T-helper 2 cell (primary cell): ENCODE results near the gene LRRC45.
"Not testable (repeated sequence)": the region's sequence is repeated elsewhere in the genome, so short reads cannot be mapped to it uniquely, and the experiment has no call there.

Experiments used
- DNase-seq, 5 experiments: peaks; one replicate each; pipeline versions ENCODE4 v3.0.0 to v3.0.0-alpha.2; 2012 to 2022

The LRRC45 gene

GRCh38 chr17:82036634-82037091, 13.6 kb downstream of the LRRC45 start:
- DNase-seq, result no peak

DNA sequence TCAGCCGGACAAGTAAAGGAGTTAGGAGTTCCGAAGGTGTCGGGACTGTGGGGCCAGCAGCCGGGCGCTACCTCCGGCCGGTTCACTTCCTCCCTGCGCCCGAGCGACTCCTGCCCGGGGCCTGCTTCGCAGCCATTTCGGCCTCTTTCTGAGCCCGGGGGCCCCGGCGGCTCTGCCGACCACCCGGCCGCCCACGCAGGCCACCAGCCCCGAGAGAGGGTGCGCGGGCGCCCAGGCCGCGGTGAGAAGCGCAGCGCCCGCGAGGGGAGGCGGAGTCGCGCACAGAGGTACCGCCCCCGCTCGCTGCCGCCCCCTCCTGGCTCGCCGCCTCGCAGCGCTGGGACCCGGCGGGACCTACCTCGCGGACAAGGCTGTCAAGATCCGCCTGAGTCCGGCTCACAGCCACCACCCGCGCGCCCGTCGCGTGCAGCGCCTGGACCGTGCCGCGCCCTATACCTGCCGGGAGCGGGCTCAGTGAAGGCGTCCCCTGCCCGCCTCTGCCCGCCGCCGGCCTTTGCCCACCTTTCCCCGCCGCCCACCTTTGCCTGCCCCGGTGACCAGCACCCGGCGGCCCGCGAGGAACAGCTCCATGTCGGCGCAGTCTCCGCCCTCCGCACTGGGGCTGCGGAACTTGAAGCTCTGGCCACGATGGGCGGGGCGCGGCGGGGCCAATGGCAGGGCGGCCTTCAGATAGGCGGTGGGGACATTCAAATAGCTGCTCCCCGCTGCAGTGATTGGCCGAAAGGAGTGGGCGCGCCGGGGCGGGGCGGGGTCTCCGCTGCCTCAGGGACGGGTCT, 14.2 kb downstream of the LRRC45 start, which contains the start of gene DCXR:
Gene DCXR, minus strand, starts transcription at position 606 of the 797 bp plus-strand sequence. Its CDS starts 15 bp downstream, at position 591.
- peak; percentile 91 to 98 (median 92) for DNase-seq

DNA sequence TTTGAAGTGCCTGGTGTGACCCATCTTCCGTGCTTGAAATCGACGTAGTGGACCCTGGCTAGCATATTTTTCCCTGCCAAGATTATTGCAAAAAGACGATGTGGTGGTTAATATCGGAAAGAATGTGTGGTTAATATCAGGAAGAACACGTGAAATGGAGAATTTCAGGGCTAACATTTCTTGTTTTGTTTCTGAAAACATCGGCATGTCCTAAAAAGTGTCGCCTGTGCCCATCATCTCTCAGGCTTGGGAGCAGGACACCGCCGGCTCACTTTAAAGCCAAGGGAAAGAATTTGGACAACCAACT, 14.7 kb downstream of the LRRC45 start:
- no peak for DNase-seq

GRCh38 chr17:82038796-82039409, 15.8 kb downstream of the LRRC45 start:
- DNase-seq, result not testable (repeated sequence)

GRCh38 chr17:82039695-82040299, 16.7 kb downstream of the LRRC45 start:
- no peak for DNase-seq

DNA sequence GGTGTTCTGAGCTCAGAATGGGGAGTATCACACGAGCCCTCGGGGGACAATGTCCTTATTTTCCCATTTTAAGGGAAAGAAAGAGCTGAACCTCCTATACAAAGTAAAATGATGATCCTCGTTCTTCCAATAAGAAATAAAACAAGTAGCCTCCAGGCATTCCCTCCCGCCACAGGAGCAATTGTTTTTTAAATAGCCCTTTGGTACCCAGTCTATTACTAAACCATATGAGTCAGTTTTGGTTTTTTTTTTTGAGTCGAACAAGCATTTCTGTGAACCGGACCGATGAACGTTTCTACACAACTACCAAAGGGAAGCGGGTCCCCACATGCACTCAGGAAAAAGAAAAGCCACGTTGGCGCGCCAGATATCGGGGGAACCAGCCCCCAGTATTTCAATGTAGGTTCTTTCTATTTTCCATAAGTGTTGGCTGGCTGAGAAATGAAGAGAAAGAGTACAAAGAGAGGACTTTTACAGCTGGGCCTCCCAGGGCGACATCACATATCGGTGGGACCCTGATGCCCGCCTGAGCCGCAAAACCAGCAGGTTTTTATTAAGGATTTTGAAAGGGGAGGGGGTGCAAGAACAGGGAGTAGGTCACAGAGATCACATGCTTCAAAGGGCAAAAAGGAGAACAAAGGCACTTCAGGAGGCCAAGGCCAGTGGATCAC, 18.2 kb downstream of the LRRC45 start:
- DNase-seq, result no peak

GRCh38 chr17:82042649-82043048, 19.5 kb downstream of the LRRC45 start:
- DNase-seq, result no peak

GRCh38 chr17:82043507-82043906, 20.4 kb downstream of the LRRC45 start:
- DNase-seq, result no peak

DNA sequence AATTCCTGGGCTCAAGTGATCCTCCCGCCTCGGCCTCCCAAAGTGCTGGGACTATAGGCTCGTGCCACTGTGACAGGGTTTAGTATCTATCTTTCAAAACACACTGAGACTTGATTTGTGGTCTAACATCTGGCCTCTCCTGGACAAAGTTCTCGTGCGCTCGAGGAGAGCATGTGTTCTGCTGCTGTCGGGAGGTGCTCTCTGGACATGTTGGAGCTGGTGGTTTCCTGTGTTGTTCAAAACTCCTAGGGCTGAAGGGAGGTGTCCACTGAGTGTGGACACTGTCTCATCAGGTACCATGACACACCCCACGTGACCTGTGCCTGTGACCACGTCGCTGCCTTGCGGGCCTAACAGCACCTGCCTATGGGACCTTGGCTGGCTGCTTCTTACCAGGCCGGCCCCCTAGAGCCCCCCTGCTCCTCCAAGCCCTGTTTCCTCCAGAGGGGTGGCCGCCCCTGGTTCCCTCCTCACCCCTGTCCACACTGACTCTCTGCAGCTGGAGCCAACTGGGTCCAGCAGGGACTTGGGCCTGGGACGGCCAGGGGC, 22.9 kb downstream of the LRRC45 start:
- DNase-seq, result no peak

DNA sequence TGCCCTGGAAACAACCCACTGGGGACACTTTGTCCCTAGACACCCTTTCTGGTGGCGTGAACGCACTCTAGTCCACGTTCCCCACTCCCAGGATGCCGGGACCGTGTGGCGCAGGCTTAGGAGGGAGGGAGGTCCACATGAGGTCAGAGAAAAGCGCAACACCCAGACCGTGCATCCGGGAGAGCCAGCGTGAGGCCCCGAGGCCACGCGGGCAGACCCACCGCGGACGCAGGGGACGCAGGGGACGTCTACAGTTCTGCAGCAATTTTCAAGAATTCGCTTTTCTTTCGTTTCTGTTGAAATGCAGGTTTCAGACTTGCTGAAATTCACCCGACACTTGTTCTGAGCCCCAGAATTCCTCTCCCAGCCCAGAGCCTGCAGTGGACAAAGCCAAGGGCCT, 23.8 kb downstream of the LRRC45 start:
- no peak for DNase-seq

- DNase-seq, result no peak
Observed at GRCh38 chr17:82047379-82047778, 24.3 kb downstream of the LRRC45 start.

DNA sequence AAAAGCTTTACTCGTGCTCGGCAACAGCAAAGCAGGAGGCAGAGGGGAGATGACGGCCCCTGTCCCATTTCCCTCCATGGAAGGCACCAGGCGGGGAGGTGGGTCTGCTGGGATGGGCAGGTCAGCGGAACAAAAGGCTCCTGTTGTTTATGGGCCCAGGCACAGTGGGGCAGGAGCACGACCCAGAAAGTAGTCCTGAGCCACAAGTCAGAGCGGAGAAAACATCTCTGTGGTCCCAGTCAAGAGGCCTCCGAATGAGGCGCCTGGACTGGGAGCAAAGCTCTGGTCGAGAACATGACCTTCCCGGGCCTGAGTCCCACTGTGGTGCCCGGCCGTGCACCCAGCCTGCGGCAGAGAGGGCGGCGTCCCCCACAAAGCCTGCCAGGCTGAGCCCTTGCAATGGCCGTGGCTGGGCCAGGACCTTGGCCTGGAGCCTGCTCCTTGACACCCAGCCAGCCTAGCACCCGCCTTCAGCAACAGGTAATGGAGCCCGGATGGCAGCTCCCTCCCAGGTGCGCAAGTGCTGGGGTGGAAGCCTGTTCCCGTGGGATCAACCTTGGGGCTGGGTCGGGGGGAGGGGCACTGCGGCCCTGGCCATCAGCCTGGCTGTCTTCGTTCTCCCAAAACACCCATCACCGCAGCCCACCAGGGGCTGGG, 24.9 kb downstream of the LRRC45 start:
- no peak for DNase-seq

DNA sequence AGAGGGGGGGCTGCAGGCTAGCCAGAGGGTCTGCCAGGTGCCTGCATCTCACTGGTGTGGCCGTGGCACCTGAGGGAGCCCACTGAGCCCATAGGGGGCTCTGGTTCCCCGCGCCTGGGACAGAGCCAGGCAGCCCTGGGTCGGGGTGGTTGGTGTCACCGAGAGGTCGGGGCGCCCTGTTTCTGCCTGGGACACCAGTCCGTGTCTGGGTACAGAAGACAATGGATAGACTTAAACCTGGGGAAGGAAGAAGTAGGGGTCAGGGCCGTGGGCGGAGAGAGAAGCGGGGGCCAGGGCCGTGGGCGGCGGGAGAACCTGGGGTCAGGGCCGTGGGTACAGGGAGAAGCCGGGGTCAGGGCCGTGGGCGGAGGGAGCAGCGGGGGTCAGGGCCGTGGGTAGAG, 25.5 kb downstream of the LRRC45 start:
- DNase-seq, result no peak

DNA sequence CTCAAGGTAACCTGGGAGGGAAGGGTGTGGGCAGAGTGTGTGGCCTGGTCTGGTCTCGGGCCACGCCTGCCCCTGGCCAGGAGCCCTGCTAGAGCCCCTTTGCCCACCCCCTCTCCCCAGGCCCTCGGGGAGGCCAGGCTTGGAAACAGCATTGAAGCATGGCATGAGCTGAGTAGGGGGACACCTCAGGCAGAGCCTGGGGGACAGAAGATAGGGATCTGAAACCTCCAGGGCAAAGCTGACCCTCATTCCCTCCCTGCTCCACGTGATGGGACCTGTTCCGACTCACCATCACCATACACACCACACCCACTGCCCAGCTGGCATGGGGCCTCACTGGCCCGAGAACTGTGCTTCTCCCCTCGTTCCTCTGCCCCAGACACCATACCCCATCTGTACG, 26.0 kb downstream of the LRRC45 start:
- DNase-seq, result no peak

- no peak for DNase-seq
Observed at GRCh38 chr17:82049521-82049971, 26.4 kb downstream of the LRRC45 start.

GRCh38 chr17:82050152-82050760, 27.2 kb downstream of the LRRC45 start:
- no peak for DNase-seq

- no peak for DNase-seq
Observed at GRCh38 chr17:82050761-82051641, 27.9 kb downstream of the LRRC45 start.

- peak; percentile 64 to 86 (median 75) for DNase-seq
Observed at GRCh38 chr17:82051776-82052637, 28.9 kb downstream of the LRRC45 start, which contains the start of the genes GPS1 and RFNG. Gene GPS1 (plus strand): TSS chr17:82051898. CDS start chr17:82051932, 34 bp downstream. Gene RFNG (minus strand): TSS chr17:82051811. CDS start chr17:82051766, 45 bp downstream.

DNA sequence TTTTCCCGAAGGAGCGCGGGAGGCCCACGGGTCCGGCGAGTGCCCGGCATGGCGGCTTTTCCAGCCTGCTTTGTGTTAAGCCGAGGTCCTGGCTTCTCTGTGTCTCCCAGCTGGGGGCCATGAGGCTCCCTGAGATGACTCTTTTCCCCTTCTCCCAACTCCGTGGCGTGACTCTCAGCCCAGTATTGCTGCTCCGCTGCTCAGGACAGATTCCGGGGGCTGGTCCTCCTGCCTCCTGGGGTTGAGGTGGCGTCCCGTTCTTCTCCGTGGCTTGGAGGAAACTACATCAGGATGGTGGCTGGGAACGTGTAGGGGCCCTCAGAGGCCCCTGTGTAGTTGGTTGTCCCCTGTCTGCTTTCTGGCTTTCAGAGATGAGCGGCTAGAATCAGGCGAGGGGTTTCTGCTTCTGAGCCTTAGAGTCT, 29.5 kb downstream of the LRRC45 start:
- no peak for DNase-seq

DNA sequence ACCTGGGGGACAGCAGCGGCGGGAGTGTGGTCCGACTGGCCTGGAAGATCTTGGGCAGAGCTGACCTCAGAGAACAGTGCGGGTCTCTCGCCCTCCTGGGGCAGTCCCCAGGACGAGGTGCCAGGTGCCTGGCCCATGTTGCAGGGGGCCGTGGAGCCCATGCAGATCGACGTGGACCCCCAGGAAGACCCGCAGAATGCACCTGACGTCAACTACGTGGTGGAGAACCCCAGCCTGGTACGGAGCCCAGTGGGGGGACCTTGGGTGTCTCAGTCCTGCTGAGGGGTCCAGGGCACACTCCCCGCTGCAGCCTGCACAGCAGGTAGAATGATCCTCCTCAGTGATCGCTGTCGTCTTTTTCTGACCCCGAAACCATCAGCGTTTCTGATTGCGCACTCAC, 30.0 kb downstream of the LRRC45 start:
- no peak for DNase-seq
